GM18508 (cell line): ENCODE data around the gene AKIRIN1.
"Not testable (repeated sequence)": the region's sequence is repeated elsewhere in the genome, so short reads cannot be mapped to it uniquely, and the experiment has no call there.

Experiments
- ATAC-seq: cut with Tn5 transposase; IDR thresholded peaks from one replicate; pipeline ENCODE4 v1.9.1; 2021; ENCODE audit warnings: moderate number of reproducible peaks; ENCODE audit not compliant: insufficient read depth, unreplicated experiment

Gene AKIRIN1

DNA sequence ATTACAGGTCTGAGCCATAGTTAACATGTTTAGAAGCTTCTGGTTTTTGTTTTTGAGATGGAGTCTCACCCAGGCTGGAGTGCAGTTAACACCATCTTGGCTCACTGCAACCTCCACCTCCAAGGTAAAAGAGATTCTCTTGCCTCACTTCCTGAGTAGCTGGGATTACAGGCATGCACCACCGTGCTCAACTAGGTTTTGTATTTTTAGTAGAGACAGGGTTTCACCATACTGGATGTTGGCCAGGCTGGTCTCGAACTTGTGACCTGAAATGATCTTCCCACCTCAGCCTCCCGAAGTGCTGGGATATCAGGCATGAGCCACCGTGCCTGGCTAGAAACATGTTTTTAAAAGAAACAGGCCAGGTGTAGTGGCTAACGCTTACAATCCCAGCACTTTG, 45.6 kb downstream of the AKIRIN1 start:
- ATAC-seq: no peak

GRCh38 chr1:39043513-39043912, 52.4 kb downstream of the AKIRIN1 start:
- ATAC-seq: no peak

DNA sequence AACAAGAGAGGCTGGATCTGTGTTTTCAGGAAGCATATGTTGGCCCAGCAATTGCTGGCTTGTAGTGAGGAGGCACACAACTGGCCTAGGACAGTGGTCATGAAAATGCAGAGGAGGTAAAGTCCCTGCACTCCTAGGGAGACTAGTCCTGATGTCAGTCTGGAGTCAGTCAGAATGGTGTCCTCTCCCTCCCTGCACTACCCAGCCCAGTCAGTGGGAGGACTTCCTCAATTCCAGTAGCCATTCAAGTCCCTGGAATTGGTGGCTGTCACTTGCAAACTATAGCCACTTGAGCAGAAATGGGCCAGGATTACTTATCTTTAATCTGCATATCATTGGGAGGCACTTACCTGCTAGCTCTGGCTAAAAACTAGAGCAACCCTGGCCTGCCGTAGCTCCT, 53.7 kb downstream of the AKIRIN1 start:
- ATAC-seq: no peak

DNA sequence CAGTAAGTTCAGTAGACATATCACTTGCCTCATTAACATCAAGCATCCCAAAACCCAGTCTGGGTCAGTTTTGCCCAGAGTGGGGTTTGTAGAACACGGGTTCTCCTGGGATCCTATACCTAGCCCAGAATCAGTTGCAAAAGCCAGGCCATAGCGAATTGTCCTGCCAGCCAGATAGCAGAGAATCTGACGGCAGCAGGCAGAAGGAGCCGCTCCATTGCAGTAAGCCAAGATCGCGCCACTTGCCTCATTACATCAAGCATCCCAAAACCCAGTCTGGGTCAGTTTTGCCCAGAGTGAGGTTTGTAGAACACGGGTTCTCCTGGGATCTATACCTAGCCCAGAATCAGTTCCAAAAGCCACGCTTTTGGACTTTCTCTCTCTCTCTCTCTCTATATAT, 54.2 kb downstream of the AKIRIN1 start:
- ATAC-seq: no peak

DNA sequence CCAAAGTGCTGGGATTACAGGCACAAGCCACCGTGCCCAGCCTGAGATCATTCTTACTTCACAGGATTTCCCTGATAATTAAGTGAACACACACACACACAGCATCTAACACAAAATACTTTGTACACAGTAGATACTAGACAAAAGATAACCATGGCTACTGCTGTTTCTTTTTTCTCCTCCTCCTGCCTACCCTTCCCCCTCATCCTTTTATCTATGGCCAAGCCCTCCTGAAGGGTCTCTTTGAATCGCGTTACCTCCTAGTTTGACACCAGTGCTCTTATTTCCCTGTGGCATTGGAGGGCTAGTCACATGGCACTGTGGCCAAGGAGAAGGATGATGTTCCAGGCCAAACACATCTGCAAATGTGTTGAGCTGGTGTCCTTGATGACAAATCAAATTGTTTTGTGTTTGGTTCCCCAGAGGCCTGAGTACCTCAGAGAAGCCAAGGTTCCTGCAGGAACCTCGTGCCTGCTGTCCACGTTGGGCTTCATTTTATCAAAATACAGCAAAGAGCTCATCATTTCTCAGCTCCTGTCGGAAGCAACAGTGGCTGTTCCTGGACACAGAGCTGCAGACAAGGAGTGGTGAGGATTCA, 55.6 kb downstream of the AKIRIN1 start:
- ATAC-seq: no peak

DNA sequence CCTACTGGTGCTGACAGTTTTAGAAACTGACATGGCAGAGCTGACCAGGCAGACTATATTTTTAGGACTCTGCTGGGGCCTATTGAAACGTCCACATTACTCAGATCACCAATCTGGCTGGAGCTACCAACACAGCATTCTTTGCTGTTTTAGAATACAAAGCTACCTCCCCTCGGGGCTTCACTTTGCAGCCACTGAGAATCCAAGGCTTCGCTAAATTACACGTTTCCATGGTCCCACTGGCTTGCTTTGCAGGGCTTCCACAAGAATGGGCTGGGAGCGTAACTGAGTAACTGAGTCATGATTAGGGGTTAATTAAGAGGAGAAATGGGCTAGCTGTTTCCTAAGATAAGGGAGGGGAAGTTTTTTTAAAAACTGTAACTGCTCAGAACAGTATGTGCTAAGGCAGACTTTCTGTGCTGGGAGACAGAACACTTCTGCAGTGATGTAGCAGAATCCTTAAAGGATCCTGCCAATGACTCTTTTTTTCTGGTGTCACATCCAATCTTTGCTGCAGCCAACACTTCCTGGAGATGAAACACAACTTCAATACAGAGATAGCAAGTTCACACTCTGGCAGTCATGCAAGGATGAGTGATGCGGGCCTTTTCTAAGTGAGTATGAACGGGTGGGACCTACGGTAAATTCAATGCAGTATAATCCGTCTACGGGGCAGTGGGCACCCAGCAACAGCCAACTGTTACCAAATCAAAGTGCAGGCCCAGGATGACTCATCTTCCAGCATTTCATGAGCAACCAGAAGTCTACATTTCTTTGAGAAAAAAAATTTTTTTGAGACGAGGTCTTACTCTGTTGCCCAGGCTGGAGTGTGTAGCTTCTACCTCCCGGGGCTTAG, 56.5 kb downstream of the AKIRIN1 start:
- ATAC-seq: no peak

DNA sequence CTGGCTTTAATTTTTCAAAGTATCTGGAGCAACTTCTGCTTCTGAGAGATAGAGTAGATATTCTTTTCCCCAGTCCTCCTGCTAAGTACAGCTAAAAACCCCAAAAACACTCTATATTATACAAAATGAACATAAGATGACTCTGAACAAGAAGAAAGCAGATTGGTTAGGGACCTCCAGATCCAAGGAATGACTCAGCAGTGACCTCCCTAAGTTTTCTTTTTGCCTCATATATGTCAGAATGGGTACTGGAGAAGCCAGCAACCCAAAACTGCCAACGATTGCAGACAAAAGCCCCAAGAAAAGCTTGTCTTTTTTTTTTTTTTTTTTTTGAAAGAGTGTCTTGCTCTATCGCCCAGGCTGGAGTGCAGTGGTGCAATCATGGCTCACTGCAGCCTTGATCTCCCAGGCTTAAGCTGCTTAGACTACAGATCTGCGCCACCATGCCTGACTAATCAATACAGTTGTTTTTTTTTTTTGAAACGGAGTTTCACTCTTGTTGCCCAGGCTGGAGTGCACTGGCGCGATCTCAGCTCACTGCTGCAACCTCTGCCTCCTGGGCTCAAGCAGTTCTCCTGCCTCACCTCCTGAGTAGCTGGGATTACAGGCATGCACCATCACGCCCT, 57.8 kb downstream of the AKIRIN1 start:
- no peak for ATAC-seq

DNA sequence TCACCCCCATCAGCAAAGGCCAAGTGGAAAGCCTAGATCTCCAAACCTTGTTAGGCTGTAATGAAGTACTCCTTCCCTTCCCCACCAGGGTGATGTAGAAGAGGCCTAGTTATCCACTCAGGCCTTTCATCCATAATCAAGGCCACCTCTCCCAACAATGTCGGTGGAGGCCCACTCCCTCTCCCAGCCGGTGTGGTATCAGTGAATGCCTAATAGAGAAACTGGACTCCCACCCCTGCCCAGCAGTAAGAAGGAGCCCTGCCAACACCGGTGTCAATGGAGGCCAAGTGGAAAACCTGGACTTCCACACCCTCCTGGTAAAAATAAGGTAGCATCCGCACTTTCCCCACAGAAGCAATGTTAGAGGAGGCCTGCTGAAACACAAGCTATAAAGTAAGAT, 58.9 kb downstream of the AKIRIN1 start:
- no peak for ATAC-seq

DNA sequence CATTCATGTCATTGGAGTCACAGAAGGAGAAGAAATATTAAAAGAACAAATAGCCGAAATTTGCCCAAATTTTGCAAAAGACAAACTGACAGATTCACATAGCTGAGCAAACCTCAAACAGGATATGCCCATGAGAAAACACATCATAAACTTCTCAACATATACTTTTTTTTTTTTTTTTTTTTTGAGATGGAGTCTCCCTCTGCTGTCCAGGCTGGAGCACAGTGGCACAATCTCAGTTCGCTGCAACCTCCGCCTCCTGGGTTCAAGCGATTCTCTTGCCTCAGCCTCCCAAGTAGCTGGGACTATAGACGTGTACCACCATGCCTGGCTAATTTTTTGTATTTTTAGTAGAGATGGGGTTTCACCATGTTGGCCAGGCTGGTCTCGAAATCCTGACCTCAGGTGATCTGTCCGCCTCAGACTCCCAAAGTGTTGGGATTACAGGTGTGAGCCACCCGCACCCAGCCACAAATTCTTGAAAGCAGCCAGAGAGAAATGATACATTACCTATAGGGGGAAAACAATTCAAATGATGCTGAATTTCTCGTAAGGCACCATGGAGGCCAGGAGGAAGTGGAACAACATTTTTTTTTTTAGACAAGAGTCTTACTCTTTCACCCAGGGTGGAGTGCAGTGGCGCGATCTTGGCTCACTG, 60.2 kb downstream of the AKIRIN1 start:
- not testable (repeated sequence) for ATAC-seq

GRCh38 chr1:39051956-39052355, 60.9 kb downstream of the AKIRIN1 start:
- no peak for ATAC-seq

- ATAC-seq: not testable (repeated sequence)
These were observed 64.2 kb downstream of the AKIRIN1 start for GRCh38 chr1:39055213-39055710.
